HepG2 (cell line): ENCODE measurements around the gene ABT1. TPM values are rescaled to one million over a fixed set of nuclear protein-coding genes. Genes with fewer than 3 reads are reported as not detected.
A peak's percentile ranks its signal among the peaks of the same experiment; 100 is the strongest.

Experiments used
- ATAC-seq: fragments of 200-7000 bp; cut with Tn5 transposase; 3 replicates; pipeline ENCODE4 v1.9.1; 2020; ENCODE audit warnings: mild to moderate bottlenecking, moderate library complexity
- BruUV-seq: library from RNA; stranded (reverse); fragments of 400-500 nt; replicated peaks from 2 replicates; lab custom pipeline; 2021; lab: Mats Ljungman, UMichigan
- CTCF ChIA-PET: fragments of 300-600 bp; formaldehyde crosslinking; extraction: SDS; loops from one replicate; lab custom pipeline; 2021; ENCODE audit warnings: low total read pairs, inconsistent platforms, low intra/inter-chr PET ratio; lab: Yijun Ruan, JAX
- POLR2A ChIA-PET: fragments of 350-600 bp; sonication (Branson Sonifier 250); formaldehyde crosslinking; loops from one replicate; lab custom pipeline; 2020; ENCODE audit warnings: antibody characterized with exemption, inconsistent platforms; lab: Yijun Ruan, JAX
- DNase-seq: peaks from one replicate; pipeline ENCODE4 v3.0.0-alpha.2; 2015; ENCODE audit warnings: low spot score
- FAIRE-seq: peaks from 3 replicates; lab custom pipeline; 2011; peaks lifted over from hg19 to GRCh38; lab: Jason Lieb, UNC
- H2AFZ ChIP-seq: one replicate; pipeline ENCODE4 v1.6.1; 2011; ENCODE audit warnings: low read length, inconsistent platforms
- H3K27ac ChIP-seq: fragments of 300-600 bp; 3 replicates; pipeline ENCODE4 v1.8.0; 2011; ENCODE audit warnings: mixed run types, mild to moderate bottlenecking, mixed read lengths, low read length, inconsistent platforms; ENCODE audit not compliant: insufficient read depth; ENCODE audit errors: extremely low read length
- H3K27me3 ChIP-seq, 2 experiments: fragments of 200-600 bp in 1 of 2; 2 replicates in 1 of 2; 3 replicates in 1 of 2; pipeline versions ENCODE4 v1.6.0 to v1.8.0; 2011; ENCODE audit warnings: low read length in 2 of 2, mild to moderate bottlenecking in 2 of 2, moderate library complexity in 2 of 2, inconsistent platforms in 1 of 2; ENCODE audit not compliant: insufficient read depth in 2 of 2, control insufficient read depth in 1 of 2
- H3K36me3 ChIP-seq, 2 experiments: fragments of 200-600 bp in 1 of 2; replicated peaks in 1 of 2; 2 replicates in 1 of 2; 3 replicates in 1 of 2; pipeline versions ENCODE4 v1.5.1 to v1.8.0; 2011; ENCODE audit warnings: low read length in 2 of 2, inconsistent platforms in 1 of 2; ENCODE audit not compliant: insufficient read depth in 2 of 2, control insufficient read depth in 1 of 2
- H3K4me1 ChIP-seq: 2 replicates; pipeline ENCODE4 v1.5.1; 2012; ENCODE audit warnings: low read length, inconsistent platforms; ENCODE audit not compliant: insufficient read depth
- H3K4me2 ChIP-seq: 2 replicates; pipeline ENCODE4 v1.6.0; 2011; ENCODE audit warnings: low read depth, low read length, inconsistent platforms
- H3K4me3 ChIP-seq, 3 experiments: fragments of 200-600 bp in 1 of 3; sonication (generic), shearing (Covaris generic) in 1 of 3; replicated peaks in 1 of 3; 2 replicates each; pipeline ENCODE4 v1.5.1; 2011 to 2016; ENCODE audit warnings: low read length in 3 of 3, inconsistent platforms in 2 of 3, low read depth in 2 of 3, mild to moderate bottlenecking in 2 of 3, control low read depth in 1 of 3, mixed read lengths in 1 of 3; ENCODE audit not compliant: insufficient read depth in 1 of 3
- H3K79me2 ChIP-seq: one replicate; pipeline ENCODE4 v1.6.1; 2011; ENCODE audit warnings: low read length, inconsistent platforms; ENCODE audit not compliant: insufficient read depth
- H3K9ac ChIP-seq: 2 replicates; pipeline ENCODE4 v1.6.0; 2011; ENCODE audit warnings: mild to moderate bottlenecking, low read depth, low read length, inconsistent platforms; ENCODE audit not compliant: insufficient read depth
- H3K9me3 ChIP-seq: 2 replicates; pipeline ENCODE4 v1.5.1; 2012; ENCODE audit warnings: mild to moderate bottlenecking, low read length
- H4K20me1 ChIP-seq: 2 replicates; pipeline ENCODE4 v1.6.0; 2011; ENCODE audit warnings: inconsistent platforms, mild to moderate bottlenecking, low read length, moderate library complexity; ENCODE audit not compliant: insufficient read depth
- ARNT2 ChIP-seq: sonication (generic); formaldehyde crosslinking; IDR thresholded peaks from 2 replicates; pipeline ENCODE4 v1.8.0; 2022; ENCODE audit warnings: mild to moderate bottlenecking, low read depth, missing genetic modification reagents, moderate library complexity
- ATAD3A ChIP-seq: sonication (generic); formaldehyde crosslinking; IDR thresholded peaks from 2 replicates; pipeline ENCODE4 v1.4.0; 2020; ENCODE audit warnings: missing genetic modification reagents
- ELF3 ChIP-seq: IDR thresholded peaks from 2 replicates; pipeline ENCODE4 v1.6.1; 2016; ENCODE audit warnings: missing genetic modification reagents, missing compliant biosample characterization
- EZH2 ChIP-seq: conservative IDR thresholded peaks from 2 replicates; pipeline ENCODE4 v1.6.1; 2012; ENCODE audit warnings: mild to moderate bottlenecking, low read depth, low read length, moderate library complexity
- FOXA3 ChIP-seq: IDR thresholded peaks from 2 replicates; pipeline ENCODE4 v1.6.1; 2016; ENCODE audit warnings: missing genetic modification reagents, missing compliant biosample characterization
- FOXK1 ChIP-seq: sonication (generic); formaldehyde crosslinking; IDR thresholded peaks from 2 replicates; pipeline ENCODE4 v1.4.0; 2020; ENCODE audit warnings: low read depth, missing genetic modification reagents, borderline replicate concordance
- KDM5A ChIP-seq: fragments of 200-600 bp; sonication (generic); IDR thresholded peaks from 2 replicates; pipeline ENCODE4 v1.7.0; 2018; ENCODE audit warnings: antibody characterized with exemption, mild to moderate bottlenecking, low read length, borderline replicate concordance
- NCOA1 ChIP-seq: sonication (generic); formaldehyde crosslinking; IDR thresholded peaks from 2 replicates; pipeline ENCODE4 v1.9.0; 2021; ENCODE audit warnings: missing genetic modification reagents
- NFE2L1 ChIP-seq: sonication (generic); formaldehyde crosslinking; IDR thresholded peaks from 2 replicates; pipeline ENCODE4 v1.4.0; 2020; ENCODE audit warnings: missing genetic modification reagents, mild to moderate bottlenecking, borderline replicate concordance
- RFXAP ChIP-seq: sonication (generic); formaldehyde crosslinking; IDR thresholded peaks from 2 replicates; pipeline ENCODE4 v1.4.0; 2020; ENCODE audit warnings: missing genetic modification reagents, borderline replicate concordance
- SALL1 ChIP-seq: sonication (generic); formaldehyde crosslinking; IDR thresholded peaks from 2 replicates; pipeline ENCODE4 v1.8.0; 2022; ENCODE audit warnings: mild to moderate bottlenecking, missing genetic modification reagents
- SP1 ChIP-seq, 2 experiments: fragments of 450-650 bp in 1 of 2; sonication (generic) in 1 of 2; formaldehyde crosslinking in 1 of 2; IDR thresholded peaks; 2 replicates each; pipeline versions ENCODE4 v1.4.0 to v1.6.1; 2016 to 2020; ENCODE audit warnings: missing genetic modification reagents in 1 of 2
- SRSF1 ChIP-seq: fragments of 200-400 bp; formaldehyde crosslinking; optimal IDR thresholded peaks from 2 replicates; pipeline ENCODE3; 2017; ENCODE audit warnings: mild to moderate bottlenecking, low read depth, low read length, moderate library complexity
- ZFX ChIP-seq: sonication (generic); formaldehyde crosslinking; IDR thresholded peaks from 2 replicates; pipeline ENCODE4 v1.4.0; 2020; ENCODE audit warnings: mild to moderate bottlenecking, low read depth, missing genetic modification reagents, moderate library complexity
- ZNF460 ChIP-seq: sonication (generic); formaldehyde crosslinking; IDR thresholded peaks from 2 replicates; pipeline ENCODE4 v1.5.1; 2020; ENCODE audit warnings: missing genetic modification reagents, mild to moderate bottlenecking, borderline replicate concordance
- ZNF556 ChIP-seq: sonication (generic); formaldehyde crosslinking; IDR thresholded peaks from 2 replicates; pipeline ENCODE4 v1.4.0; 2020; ENCODE audit warnings: mild to moderate bottlenecking, missing genetic modification reagents, borderline replicate concordance
- ZNF780A ChIP-seq: sonication (generic); formaldehyde crosslinking; IDR thresholded peaks from 2 replicates; pipeline ENCODE4 v1.8.0; 2022; ENCODE audit warnings: mild to moderate bottlenecking, missing genetic modification reagents, moderate library complexity
- ZSCAN22 ChIP-seq: sonication (generic); formaldehyde crosslinking; IDR thresholded peaks from 2 replicates; pipeline ENCODE4 v1.4.0; 2020; ENCODE audit warnings: mild to moderate bottlenecking, missing genetic modification reagents
- ZSCAN25 ChIP-seq: sonication (generic); formaldehyde crosslinking; IDR thresholded peaks from 2 replicates; pipeline ENCODE4 v1.8.0; 2022; ENCODE audit warnings: mild to moderate bottlenecking, missing genetic modification reagents
- WGBS: methylation state at CpG from one replicate; pipeline ENCODE4 v1.1.6; 2017; ENCODE audit warnings: low lambda C conversion rate; 5-methylcytosine and 5-hydroxymethylcytosine counted together
- in situ Hi-C: cut with HindIII; loops from 2 replicates; pipeline ENCODE4 v1.10.0; 2017; ENCODE audit warnings: low pct_unique_long_range_greater_than_20kb; ENCODE audit not compliant: extremely low pct_ligation_motif_present
- intact Hi-C: fragments of 100-400 bp; cut with micrococcal nuclease; formaldehyde crosslinking; loops from one replicate; pipeline ENCODE4 v1.10.0; 2022; ENCODE audit not compliant: unreplicated experiment
- polyA plus RNA-seq, 8 experiments: library from polyadenylated mRNA; depleted of rRNA in 3 of 8; stranded (reverse) in 7 of 8; unstranded in 1 of 8; fragments of >200 nt; fragmentation: Illumina TruSeq in 4 of 8; extraction: Trizol in 4 of 8; gene quantifications; 2 replicates each; pipeline versions ENCODE4 v1.2.1 to v1.2.3, GENCODE V29; 2011 to 2016; ENCODE audit warnings: low read depth in 4 of 8, missing spikeins in 1 of 8, mixed read lengths in 1 of 8; ENCODE audit not compliant: insufficient read depth in 1 of 8
- total RNA-seq, 5 experiments: library from RNA; depleted of rRNA; stranded (reverse); fragments of >200 nt; fragmentation: Illumina TruSeq; extraction: Trizol; gene quantifications; 2 replicates each; pipeline ENCODE4 v1.2.3, GENCODE V29; 2016; ENCODE audit warnings: low read depth in 1 of 5
- TF ChIP-seq, protein P1 (sequence below): sonication (generic); formaldehyde crosslinking; IDR thresholded peaks from 2 replicates; pipeline ENCODE4 v1.8.1; 2023; ENCODE audit warnings: mild to moderate bottlenecking, missing genetic modification reagents
- TF ChIP-seq, protein P2 (sequence below): sonication (generic); formaldehyde crosslinking; IDR thresholded peaks from 2 replicates; pipeline ENCODE4 v1.4.0; 2020; ENCODE audit warnings: missing genetic modification reagents

The ABT1 gene
- total and polyA plus RNA-seq, 2 of the 13 experiments (the other 11 are each of a cell fraction or from before 2014, with no cell fraction given), result 38.4 TPM

DNA sequence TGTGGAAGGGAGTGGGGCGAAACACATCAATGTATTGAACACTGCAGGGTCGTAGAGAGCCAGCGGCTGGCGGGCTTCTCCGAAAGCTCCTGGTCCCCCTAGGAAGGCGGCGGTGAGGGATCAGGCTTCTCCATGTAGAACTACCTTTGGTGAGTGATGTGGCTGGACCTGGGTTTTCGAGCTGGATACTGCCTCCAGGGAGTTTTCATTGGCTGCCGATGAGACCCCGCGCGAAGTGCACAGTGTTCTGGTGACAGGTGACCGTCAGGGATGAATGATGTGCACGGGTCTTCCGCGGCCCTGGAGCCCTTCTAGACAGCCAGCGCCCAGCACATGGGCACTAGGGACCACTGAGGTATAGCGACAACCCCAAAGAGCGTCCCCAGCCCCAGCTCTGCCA is 16.4 kb downstream of the ABT1 start (continued):
- no peak for TF ChIP-seq ZSCAN22
- TF ChIP-seq, protein P1, sequence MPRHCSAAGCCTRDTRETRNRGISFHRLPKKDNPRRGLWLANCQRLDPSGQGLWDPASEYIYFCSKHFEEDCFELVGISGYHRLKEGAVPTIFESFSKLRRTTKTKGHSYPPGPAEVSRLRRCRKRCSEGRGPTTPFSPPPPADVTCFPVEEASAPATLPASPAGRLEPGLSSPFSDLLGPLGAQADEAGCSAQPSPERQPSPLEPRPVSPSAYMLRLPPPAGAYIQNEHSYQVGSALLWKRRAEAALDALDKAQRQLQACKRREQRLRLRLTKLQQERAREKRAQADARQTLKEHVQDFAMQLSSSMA, result no peak
- TF ChIP-seq FOXA3, result no peak
- TF ChIP-seq RFXAP (CRISPR knock-in tag), result no peak
- TF ChIP-seq ARNT2, result no peak
- no peak for TF ChIP-seq SP1 (IDR thresholded peaks at IDR 0.05)
- TF ChIP-seq SP1 (CRISPR knock-in tag; IDR thresholded peaks at IDR 0.05), result no peak
- TF ChIP-seq SRSF1, result no peak
- TF ChIP-seq NCOA1 (CRISPR knock-in tag), result no peak
- TF ChIP-seq ZNF556 (CRISPR knock-in tag), result no peak

DNA sequence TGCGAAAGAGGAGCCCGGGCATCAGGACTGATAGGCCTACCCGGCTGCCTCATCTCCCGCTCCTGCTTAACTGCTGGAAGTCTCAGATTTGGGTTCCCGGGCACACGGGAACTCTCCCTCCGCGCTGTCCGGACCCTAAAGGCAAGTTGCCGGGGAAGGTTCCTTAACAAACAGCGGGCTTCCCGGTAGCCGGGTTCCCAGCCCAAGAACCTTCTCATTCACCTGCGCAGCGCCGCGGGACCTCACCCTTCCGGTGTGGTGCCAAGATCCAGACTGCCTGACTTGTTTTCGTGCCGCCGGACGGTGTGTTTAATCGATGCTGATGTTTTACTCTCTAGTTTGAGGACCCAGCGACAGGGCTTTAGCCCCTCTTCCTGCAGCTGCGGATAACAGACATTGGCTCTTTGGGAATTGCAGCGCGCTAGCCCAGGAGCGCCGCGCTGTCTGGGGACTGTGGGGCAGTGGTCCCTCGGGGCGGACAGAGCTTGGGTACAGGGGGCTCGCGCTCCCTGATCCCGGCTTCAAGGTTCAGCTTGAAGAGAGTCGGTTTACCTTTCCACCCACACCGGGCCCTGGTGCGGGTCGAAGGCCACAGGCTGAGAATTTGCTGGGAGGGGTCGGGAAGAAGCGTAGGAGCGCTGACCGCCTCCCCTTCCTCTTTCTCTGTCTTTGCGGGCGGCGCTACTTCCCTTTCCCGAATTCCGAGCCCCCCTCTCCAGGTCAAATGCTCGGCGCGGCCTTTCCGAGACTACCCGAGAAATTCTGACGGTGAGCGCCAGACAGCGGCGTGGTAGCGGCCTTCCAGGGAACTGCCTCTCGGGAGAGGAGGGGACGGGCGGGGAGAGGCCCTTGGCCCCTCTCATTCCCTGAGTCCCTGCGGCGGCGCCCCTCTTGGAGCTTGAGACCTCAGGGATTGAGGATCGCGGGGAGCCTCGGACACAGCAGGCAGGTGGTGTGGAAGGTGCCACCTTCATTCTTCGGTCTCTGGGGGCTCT is 17.2 kb downstream of the ABT1 start:
- Histone ChIP-seq H2AFZ (no peak overlapping the region), H3K4me1 (no peaks in the 10 kb centered on the region), H3K27me3 (peaks cover 4 to 19% of the 10 kb centered on the region in 2 experiments; a peak in 4 of 5 replicates), H3K4me2 (peak overlapping the region; percentile 73), H3K27ac (no peak overlapping the region), H3K4me3 (peak overlapping the region; percentile 39 to 62 (median 47); a peak in 4 of 6 replicates), H4K20me1 (no peaks in the 10 kb centered on the region), H3K9me3 (peaks cover 10% of the 10 kb centered on the region), H3K9ac (no peak overlapping the region), H3K79me2 (no peaks in the 10 kb centered on the region), H3K36me3 (no peaks in the 10 kb centered on the region)
- in situ Hi-C loops, result loop anchor here (5.0 kb wide), 1 partner anchor 463 kb away; no protein-coding TSS in a partner anchor
- CTCF ChIA-PET, result no interaction called here
- peak; percentile 85 for ATAC-seq
- FAIRE-seq, result no peak
- WGBS, result 52% methylated on average over 49 of the region's 68 CpGs
- no peak for DNase-seq
- BruUV-seq, result no TSS peak
- POLR2A ChIA-PET, result no interaction called here
- intact Hi-C loops, result no loop called here
- TF ChIP-seq, protein P2, sequence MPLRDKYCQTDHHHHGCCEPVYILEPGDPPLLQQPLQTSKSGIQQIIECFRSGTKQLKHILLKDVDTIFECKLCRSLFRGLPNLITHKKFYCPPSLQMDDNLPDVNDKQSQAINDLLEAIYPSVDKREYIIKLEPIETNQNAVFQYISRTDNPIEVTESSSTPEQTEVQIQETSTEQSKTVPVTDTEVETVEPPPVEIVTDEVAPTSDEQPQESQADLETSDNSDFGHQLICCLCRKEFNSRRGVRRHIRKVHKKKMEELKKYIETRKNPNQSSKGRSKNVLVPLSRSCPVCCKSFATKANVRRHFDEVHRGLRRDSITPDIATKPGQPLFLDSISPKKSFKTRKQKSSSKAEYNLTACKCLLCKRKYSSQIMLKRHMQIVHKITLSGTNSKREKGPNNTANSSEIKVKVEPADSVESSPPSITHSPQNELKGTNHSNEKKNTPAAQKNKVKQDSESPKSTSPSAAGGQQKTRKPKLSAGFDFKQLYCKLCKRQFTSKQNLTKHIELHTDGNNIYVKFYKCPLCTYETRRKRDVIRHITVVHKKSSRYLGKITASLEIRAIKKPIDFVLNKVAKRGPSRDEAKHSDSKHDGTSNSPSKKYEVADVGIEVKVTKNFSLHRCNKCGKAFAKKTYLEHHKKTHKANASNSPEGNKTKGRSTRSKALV (CRISPR knock-in tag), result 0 out of 2 replicates have a peak, but pooled peaks have one; percentile 52
- TF ChIP-seq ZSCAN25 (CRISPR knock-in tag) (0 out of 2 replicates have a peak, but pooled peaks have one; percentile 34), FOXK1 (CRISPR knock-in tag) (no peak), ATAD3A (CRISPR knock-in tag) (no peak), EZH2 (0 out of 2 replicates have a peak, but pooled peaks have one; percentile 64), ELF3 (no peak), ZFX (peak; percentile 63), ZNF460 (CRISPR knock-in tag) (no peak; the same call in 1 of the 2 replicates), ZNF780A (CRISPR knock-in tag) (no peak), SALL1 (CRISPR knock-in tag) (0 out of 2 replicates have a peak, but pooled peaks have one; percentile 16), KDM5A (no peak), NFE2L1 (CRISPR knock-in tag) (0 out of 2 replicates have a peak, but pooled peaks have one; percentile 41)
